Neutrophil (primary cell): Measurements from ENCODE around the gene GPR35.
A peak's percentile ranks its signal among the peaks of the same experiment; 100 is the strongest.

ENCODE experiments used
- H3K27ac ChIP-seq: fragments of 200-600 bp; sonication (generic); 2 replicates; pipeline ENCODE4 v1.5.1; 2016; ENCODE audit warnings: mild to moderate bottlenecking, moderate library complexity
- H3K27me3 ChIP-seq: fragments of 200-600 bp; sonication (generic); 2 replicates; pipeline ENCODE4 v1.6.0; 2016; ENCODE audit warnings: mild to moderate bottlenecking
- H3K36me3 ChIP-seq: fragments of 200-600 bp; sonication (generic); 2 replicates; pipeline ENCODE4 v1.5.1; 2017
- H3K4me1 ChIP-seq, 2 experiments: fragments of 200-600 bp in 1 of 2; sonication (generic) in 1 of 2; 1 replicate in 1 of 2; 2 replicates in 1 of 2; pipeline versions ENCODE4 v1.5.1 to v1.6.1; 2013 to 2016; ENCODE audit warnings: low read depth in 1 of 2, low read length in 1 of 2, mild to moderate bottlenecking in 1 of 2, moderate library complexity in 1 of 2; ENCODE audit not compliant: control insufficient read depth in 1 of 2, insufficient read depth in 1 of 2
- H3K4me3 ChIP-seq, 2 experiments: fragments of 200-600 bp in 1 of 2; sonication (generic) in 1 of 2; 1 replicate in 1 of 2; 2 replicates in 1 of 2; pipeline ENCODE4 v1.5.1; 2013 to 2016; ENCODE audit warnings: low read depth in 1 of 2, low read length in 1 of 2, mild to moderate bottlenecking in 1 of 2, moderate library complexity in 1 of 2
- H3K9me3 ChIP-seq: fragments of 200-600 bp; sonication (generic); 2 replicates; pipeline ENCODE4 v1.5.1; 2016
- TF ChIP-seq, protein P1 (sequence below): fragments of 200-600 bp; sonication (generic); IDR thresholded peaks from 2 replicates; pipeline ENCODE4 v1.5.1; 2016; ENCODE audit warnings: antibody characterized with exemption

GPR35 gene

DNA sequence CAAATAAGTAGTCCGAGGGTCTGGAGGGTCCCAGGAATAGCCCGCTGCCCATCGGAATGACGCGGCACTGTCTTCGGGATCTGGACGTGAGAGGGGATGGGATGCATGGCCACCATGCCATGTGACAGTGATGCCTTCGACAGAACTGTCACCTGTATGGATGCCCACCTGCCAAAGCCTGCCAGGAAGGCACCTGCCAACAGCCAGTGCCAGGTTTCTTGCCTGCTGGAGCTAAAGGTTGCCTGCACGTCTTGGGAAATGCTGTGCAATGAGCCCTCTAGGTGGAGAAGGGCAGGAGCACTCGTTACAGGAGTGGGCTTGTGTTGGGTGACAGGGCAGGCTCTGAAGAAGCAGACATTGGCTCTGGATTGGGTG, 20.5 kb downstream of the GPR35 start:
- H3K4me3 ChIP-seq, result peak overlapping the region in 1 of 2 experiments; percentile 20
- peaks cover 41% of the 10 kb centered on the region for H3K27me3 ChIP-seq
- peaks cover 0 to 4% of the 10 kb centered on the region in 2 experiments for H3K4me1 ChIP-seq
- no peaks in the 10 kb centered on the region for H3K9me3 ChIP-seq
- H3K27ac ChIP-seq, result no peak overlapping the region
- no peaks in the 10 kb centered on the region for H3K36me3 ChIP-seq
- TF ChIP-seq, protein P1, sequence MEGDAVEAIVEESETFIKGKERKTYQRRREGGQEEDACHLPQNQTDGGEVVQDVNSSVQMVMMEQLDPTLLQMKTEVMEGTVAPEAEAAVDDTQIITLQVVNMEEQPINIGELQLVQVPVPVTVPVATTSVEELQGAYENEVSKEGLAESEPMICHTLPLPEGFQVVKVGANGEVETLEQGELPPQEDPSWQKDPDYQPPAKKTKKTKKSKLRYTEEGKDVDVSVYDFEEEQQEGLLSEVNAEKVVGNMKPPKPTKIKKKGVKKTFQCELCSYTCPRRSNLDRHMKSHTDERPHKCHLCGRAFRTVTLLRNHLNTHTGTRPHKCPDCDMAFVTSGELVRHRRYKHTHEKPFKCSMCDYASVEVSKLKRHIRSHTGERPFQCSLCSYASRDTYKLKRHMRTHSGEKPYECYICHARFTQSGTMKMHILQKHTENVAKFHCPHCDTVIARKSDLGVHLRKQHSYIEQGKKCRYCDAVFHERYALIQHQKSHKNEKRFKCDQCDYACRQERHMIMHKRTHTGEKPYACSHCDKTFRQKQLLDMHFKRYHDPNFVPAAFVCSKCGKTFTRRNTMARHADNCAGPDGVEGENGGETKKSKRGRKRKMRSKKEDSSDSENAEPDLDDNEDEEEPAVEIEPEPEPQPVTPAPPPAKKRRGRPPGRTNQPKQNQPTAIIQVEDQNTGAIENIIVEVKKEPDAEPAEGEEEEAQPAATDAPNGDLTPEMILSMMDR, result no peak

DNA sequence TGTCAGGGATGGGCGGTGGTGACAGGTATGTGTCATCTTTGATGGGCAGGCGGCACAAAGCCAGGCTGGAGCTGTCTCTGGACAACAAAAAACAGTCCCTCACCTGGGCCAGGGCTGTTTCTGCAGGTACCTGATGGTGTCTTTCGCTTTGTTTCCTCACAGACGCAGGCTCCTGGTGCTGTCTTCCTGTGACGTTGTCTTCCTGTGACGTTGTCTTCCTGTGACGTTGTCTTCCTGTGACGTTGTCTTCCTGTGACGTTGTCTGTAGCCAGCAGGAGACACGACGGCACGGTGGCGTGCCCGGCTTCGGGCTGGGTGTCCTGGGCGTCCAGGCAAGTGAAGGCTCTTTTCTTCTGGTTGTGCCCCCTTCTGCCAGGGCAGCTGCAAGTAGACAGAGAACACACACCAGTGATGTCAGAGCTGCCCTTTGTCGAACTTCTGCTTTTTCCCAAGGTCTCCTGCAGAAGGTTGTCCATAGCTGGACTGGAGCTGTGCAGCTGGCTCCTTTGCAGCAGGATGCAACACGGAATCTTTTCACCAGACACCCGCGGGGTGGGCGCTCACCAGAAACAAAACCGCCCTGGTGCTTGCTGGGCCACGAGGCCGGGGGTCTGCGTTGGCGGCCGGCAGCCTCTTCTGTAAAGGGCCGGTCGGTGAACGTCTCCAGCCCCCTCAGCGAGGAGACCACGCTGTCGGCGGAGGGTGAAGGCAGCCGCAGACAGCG, 21.1 kb downstream of the GPR35 start:
- no peaks in the 10 kb centered on the region for H3K36me3 ChIP-seq
- H3K9me3 ChIP-seq, result no peaks in the 10 kb centered on the region
- no peak overlapping the region for H3K27ac ChIP-seq
- TF ChIP-seq, protein P1, result no peak
- H3K4me1 ChIP-seq, result peaks cover 0 to 4% of the 10 kb centered on the region in 2 experiments
- H3K4me3 ChIP-seq, result peak overlapping the region in 1 of 2 experiments; percentile 20
- peaks cover 45% of the 10 kb centered on the region for H3K27me3 ChIP-seq

DNA sequence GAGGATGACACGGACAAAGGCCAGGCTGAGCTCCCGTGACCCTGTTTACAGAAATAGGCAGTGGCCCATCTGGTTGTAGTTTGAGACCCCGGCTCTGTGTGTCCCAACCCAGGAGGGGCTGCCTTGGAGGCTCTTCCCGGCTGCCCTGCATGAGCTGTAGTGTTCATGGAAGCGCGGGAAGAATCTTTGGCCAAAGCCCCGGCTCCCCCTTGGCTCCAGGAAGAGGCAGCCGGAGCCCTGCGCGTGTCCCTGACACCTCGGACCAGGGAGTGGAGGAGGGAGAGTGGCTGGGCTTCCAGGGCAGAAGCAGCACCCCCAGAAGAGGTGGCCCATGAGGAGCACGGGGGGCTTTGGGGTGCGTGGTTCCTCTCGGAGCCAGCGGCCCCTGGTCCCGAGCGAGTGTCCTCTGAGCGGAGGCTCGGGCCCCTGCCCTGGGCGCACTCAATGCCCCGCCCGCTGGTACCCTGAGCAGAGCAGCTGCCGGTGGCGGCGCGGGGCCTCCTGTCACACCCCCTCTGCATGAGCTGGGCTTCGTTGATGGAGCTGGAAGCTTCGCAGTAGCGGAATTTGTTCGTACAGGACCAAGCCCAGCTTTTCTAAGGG, 21.7 kb downstream of the GPR35 start:
- TF ChIP-seq, protein P1, result no peak

DNA sequence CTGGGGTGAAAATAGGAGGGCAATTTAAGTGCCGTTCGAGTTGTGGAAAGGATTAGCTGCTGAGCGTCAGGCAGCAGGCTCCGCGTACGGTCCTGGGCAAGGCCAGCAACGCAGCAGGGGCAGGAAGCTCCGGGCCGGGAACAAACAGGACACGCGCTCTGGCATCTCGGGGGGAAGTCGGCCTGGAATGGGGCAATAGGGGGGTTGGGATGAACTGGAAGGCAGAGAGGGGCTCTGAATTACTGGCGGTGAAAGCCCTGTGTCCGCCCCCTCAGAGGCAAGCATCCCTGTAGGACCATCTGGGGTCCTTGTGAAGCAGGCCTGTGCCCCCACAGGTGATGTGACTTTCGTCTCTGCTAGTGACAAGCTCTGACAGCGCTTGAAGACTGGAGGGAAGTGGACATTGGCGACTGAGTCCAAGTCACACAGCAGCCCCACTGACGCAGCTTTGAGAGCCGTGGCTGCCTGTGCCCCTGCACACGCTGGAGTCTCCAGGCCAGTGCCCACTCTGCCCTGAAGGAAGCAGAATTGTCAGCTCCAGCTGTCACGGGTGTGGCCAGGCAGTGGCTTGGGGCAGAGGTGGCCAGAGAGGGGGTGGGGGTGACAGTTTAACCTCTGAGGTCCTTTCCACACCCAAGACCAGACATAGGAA, 22.3 kb downstream of the GPR35 start:
- TF ChIP-seq, protein P1, result no peak
- Histone ChIP-seq H3K27ac (no peak overlapping the region), H3K4me3 (no peak overlapping the region), H3K9me3 (no peaks in the 10 kb centered on the region), H3K27me3 (peaks cover 57% of the 10 kb centered on the region), H3K36me3 (no peaks in the 10 kb centered on the region), H3K4me1 (peaks cover 0 to 4% of the 10 kb centered on the region in 2 experiments)

More for the DNA sequence above, 21.7 kb downstream of the GPR35 start:
- no peak overlapping the region for H3K27ac ChIP-seq
- H3K4me3 ChIP-seq, result no peak overlapping the region
- no peaks in the 10 kb centered on the region for H3K36me3 ChIP-seq
- H3K4me1 ChIP-seq, result peaks cover 0 to 4% of the 10 kb centered on the region in 2 experiments
- H3K27me3 ChIP-seq, result peaks cover 51% of the 10 kb centered on the region
- H3K9me3 ChIP-seq, result no peaks in the 10 kb centered on the region

DNA sequence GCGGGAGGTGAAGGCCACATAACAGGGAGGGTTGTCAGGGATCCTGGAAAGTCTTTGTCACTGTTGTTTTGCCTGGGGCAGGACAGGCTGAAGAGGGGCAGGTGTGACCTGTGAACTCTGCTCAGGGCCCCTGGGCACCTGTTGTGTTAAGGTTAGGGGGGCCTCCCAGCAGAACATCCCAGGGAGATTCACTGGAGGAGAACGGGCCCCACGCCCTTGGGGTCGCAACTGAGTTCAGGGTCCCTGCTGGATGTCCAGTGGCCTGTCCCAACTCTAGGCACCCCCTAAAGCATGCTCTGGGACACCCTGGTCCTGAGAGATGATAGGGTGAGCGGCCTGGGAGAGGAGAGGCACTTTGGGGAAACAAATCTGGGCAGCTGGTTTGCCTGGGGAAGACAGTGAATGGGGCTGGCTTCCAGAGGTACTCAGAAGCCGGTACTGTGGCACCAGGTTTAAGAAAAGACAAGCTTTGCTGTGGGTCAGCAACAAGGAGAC, 22.9 kb downstream of the GPR35 start:
- Histone ChIP-seq H3K4me1 (peaks cover 0 to 4% of the 10 kb centered on the region in 2 experiments), H3K36me3 (no peaks in the 10 kb centered on the region), H3K4me3 (no peak overlapping the region), H3K27ac (no peak overlapping the region), H3K27me3 (peaks cover 59% of the 10 kb centered on the region), H3K9me3 (no peaks in the 10 kb centered on the region)
- TF ChIP-seq, protein P1, result no peak
